T-cell (primary cell): Measurements from ENCODE around the gene ZNF274. TPM values are rescaled to one million over a fixed set of nuclear protein-coding genes. Genes with fewer than 3 reads are reported as not detected.

Experiments used
- ATAC-seq, 4 experiments: fragments of 200-7000 bp in 3 of 4; fragments of 150-1000 bp in 1 of 4; cut with Tn5 transposase; replicated peaks in 1 of 4; 1 replicate in 3 of 4; 2 replicates in 1 of 4; pipeline ENCODE4 v1.10.0; 2021; ENCODE audit warnings: moderate library complexity in 3 of 4, mild to moderate bottlenecking in 2 of 4, moderate number of reproducible peaks in 1 of 4
- CTCF ChIA-PET, 2 donors: fragments of 300-600 bp; sonication (Branson Sonifier 250); formaldehyde crosslinking; loops; one replicate each; lab custom pipeline; 2022; ENCODE audit warnings: antibody characterized with exemption in 2 of 2; lab: Charles Lee
- POLR2A ChIA-PET, 2 donors: fragments of 300-600 bp; sonication (Branson Sonifier 250); formaldehyde crosslinking; loops; one replicate each; lab custom pipeline; 2022; ENCODE audit warnings: antibody characterized with exemption in 2 of 2; lab: Charles Lee
- DNase-seq, 35 experiments: peaks; one replicate each; pipeline versions ENCODE4 v3.0.0 to v3.0.0-alpha.2; 2013 to 2023
- H3K27ac ChIP-seq: one replicate; pipeline ENCODE4 v1.5.1; 2013; ENCODE audit warnings: low read length
- H3K27me3 ChIP-seq, 2 experiments: replicated peaks in 1 of 2; 1 replicate in 1 of 2; 2 replicates in 1 of 2; pipeline versions ENCODE4 v1.6.1 to v1.7.0; 2013; ENCODE audit warnings: low read length in 1 of 2, mixed read lengths in 1 of 2; ENCODE audit not compliant: control insufficient read depth in 2 of 2, insufficient read depth in 2 of 2; ENCODE audit errors: extremely low read depth in 1 of 2
- H3K36me3 ChIP-seq, 2 donors: 1 replicate in 1 of 2; 2 replicates in 1 of 2; pipeline versions ENCODE4 v1.6.1 to v1.7.0; 2013; ENCODE audit warnings: low read length in 1 of 2; ENCODE audit not compliant: control insufficient read depth in 2 of 2, insufficient read depth in 1 of 2; ENCODE audit errors: extremely low read depth in 1 of 2
- H3K4me1 ChIP-seq, 2 experiments: 1 replicate in 1 of 2; 2 replicates in 1 of 2; pipeline versions ENCODE4 v1.6.1 to v1.7.0; 2013; ENCODE audit warnings: low read length in 2 of 2, mixed read lengths in 1 of 2; ENCODE audit not compliant: insufficient read depth in 2 of 2, control insufficient read depth in 1 of 2; ENCODE audit errors: extremely low read depth in 1 of 2
- H3K4me3 ChIP-seq, 2 donors: 1 replicate in 1 of 2; 2 replicates in 1 of 2; pipeline versions ENCODE4 v1.5.1 to v1.7.0; 2013; ENCODE audit warnings: mild to moderate bottlenecking in 2 of 2, low read length in 1 of 2, moderate library complexity in 1 of 2; ENCODE audit not compliant: control insufficient read depth in 1 of 2; ENCODE audit errors: extremely low read depth in 1 of 2
- H3K9me3 ChIP-seq: 2 replicates; pipeline ENCODE4 v1.7.0; 2013
- H3K27ac Mint-ChIP-seq, 2 donors: one replicate each; pipeline ENCODE4 v1.8.0; 2020 to 2021; ENCODE audit warnings: mild to moderate bottlenecking in 2 of 2, mixed read lengths in 2 of 2
- H3K27me3 Mint-ChIP-seq, 2 donors: one replicate each; pipeline ENCODE4 v1.8.0; 2021 to 2022; ENCODE audit warnings: mixed read lengths in 2 of 2
- H3K36me3 Mint-ChIP-seq: one replicate; pipeline ENCODE4 v1.8.0; 2021; ENCODE audit warnings: mixed read lengths
- H3K4me1 Mint-ChIP-seq, 3 donors: one replicate each; pipeline ENCODE4 v1.8.0; 2020 to 2022; ENCODE audit warnings: mixed read lengths in 3 of 3, mild to moderate bottlenecking in 1 of 3
- H3K4me3 Mint-ChIP-seq, 3 donors: one replicate each; pipeline ENCODE4 v1.8.0; 2020 to 2022; ENCODE audit warnings: mild to moderate bottlenecking in 3 of 3, mixed read lengths in 3 of 3, moderate library complexity in 3 of 3
- H3K9me3 Mint-ChIP-seq, 3 donors: one replicate each; pipeline ENCODE4 v1.8.0; 2020 to 2022; ENCODE audit warnings: mixed read lengths in 3 of 3
- WGBS: methylation state at CpG from one replicate; pipeline ENCODE4 v1.1.5; 2013; ENCODE audit warnings: missing lambda C conversion rate; ENCODE audit not compliant: insufficient coverage; 5-methylcytosine and 5-hydroxymethylcytosine counted together
- total RNA-seq, 35 experiments: library from RNA in 6 of 35; stranded (reverse) in 6 of 35; fragments of 120-200 nt in 1 of 35; gene quantifications; one replicate each; pipeline versions ENCODE4 v1.2.1 to v1.2.4 and lab custom pipeline; 2013 to 2026

ZNF274 gene
- total RNA-seq, 5 donors from 2014 or later (not counting 1 experiment from before 2014, with no cell fraction given), result 44.9 to 70.7 (median 63.4) TPM

DNA sequence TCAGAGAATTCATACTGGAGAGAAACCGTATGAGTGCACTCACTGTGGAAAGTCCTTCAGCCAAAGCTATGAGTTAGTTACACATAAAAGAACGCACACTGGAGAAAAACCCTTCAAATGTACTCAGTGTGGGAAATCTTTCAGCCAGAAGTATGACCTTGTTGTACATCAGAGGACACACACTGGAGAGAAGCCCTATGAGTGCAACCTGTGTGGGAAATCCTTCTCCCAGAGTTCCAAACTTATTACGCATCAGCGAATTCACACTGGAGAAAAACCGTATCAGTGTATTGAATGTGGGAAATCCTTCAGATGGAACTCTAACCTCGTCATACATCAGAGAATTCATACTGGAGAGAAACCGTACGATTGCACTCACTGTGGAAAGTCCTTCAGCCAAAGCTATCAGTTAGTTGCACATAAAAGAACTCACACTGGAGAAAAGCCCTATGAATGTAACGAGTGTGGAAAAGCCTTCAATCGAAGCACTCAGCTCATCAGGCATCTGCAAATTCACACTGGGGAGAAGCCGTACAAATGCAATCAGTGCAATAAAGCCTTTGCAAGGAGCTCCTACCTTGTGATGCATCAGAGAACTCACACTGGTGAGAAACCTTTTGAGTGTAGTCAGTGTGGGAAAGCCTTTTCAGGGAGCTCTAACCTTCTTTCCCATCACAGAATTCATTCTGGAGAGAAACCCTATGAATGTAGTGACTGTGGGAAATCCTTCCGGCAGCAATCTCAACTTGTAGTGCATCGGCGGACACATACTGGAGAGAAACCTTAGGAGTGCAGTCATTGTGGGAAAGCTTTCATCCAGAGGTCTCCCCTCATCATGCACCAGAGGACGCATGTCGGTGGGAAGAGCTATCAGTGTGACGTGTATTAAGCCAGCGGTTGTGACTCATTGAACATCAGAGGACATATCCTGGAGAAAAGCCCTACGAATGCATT is 79.4 kb downstream of the ZNF274 start:
- ChIA-PET CTCF (no interaction called here), POLR2A (no interaction called here)
- no peak overlapping the region for H3K27ac Mint-ChIP-seq
- ATAC-seq (no peak), DNase-seq (no peak)
- no peaks in the 10 kb centered on the region for H3K27me3 ChIP-seq
- no peaks in the 10 kb centered on the region for H3K4me1 Mint-ChIP-seq
- H3K27ac ChIP-seq, result no peak overlapping the region
- H3K4me3 ChIP-seq, result peak overlapping the region in 1 of 2 donors; percentile 49
- no peak overlapping the region for H3K4me3 Mint-ChIP-seq
- no peaks in the 10 kb centered on the region for H3K27me3 Mint-ChIP-seq
- peaks cover 8 to 31% (median 28%) of the 10 kb centered on the region in 3 donors for H3K9me3 Mint-ChIP-seq
- no peaks in the 10 kb centered on the region for H3K4me1 ChIP-seq
- H3K9me3 ChIP-seq, result peaks cover 37% of the 10 kb centered on the region
- 94% methylated on average over 4 of the region's 19 CpGs for WGBS
- peaks cover 80% of the 10 kb centered on the region for H3K36me3 Mint-ChIP-seq
- peaks cover 24 to 34% of the 10 kb centered on the region in 2 donors for H3K36me3 ChIP-seq

DNA sequence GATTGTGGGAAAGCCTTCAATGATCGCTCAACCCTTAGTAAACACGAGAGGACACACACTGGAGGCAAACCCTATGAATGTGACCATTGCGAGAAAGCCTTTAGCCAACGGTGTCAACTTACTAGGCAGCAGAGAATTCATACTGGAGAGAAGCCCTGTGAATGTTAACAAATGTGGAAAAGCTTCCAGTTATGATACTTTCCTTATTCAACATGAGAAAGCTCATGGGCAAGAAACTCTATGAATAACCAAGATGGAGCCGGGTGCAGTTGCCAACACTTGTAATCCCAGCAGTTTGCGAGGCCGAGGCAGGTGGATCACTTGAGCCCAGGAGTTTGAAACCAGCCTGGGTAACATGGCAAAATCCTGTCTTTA is 80.0 kb downstream of the ZNF274 start:
- no peak overlapping the region for H3K27ac Mint-ChIP-seq
- no peak overlapping the region for H3K4me3 Mint-ChIP-seq
- H3K4me1 Mint-ChIP-seq, result no peaks in the 10 kb centered on the region
- H3K27me3 Mint-ChIP-seq, result no peaks in the 10 kb centered on the region
- no peaks in the 10 kb centered on the region for H3K4me1 ChIP-seq
- 100% methylated on average over 3 of the region's 7 CpGs for WGBS
- ATAC-seq (no peak), DNase-seq (no peak)
- H3K4me3 ChIP-seq, result peak overlapping the region in 1 of 2 donors; percentile 49
- no peak overlapping the region for H3K27ac ChIP-seq
- peaks cover 2 to 25% (median 21%) of the 10 kb centered on the region in 3 donors for H3K9me3 Mint-ChIP-seq
- ChIA-PET CTCF (interaction anchor here in 1 of 2 donors (0.6 kb wide), 1 partner anchor 755 kb away, joined by 5 read pairs; no protein-coding TSS in a partner anchor), POLR2A (no interaction called here)
- peaks cover 24 to 27% of the 10 kb centered on the region in 2 donors for H3K36me3 ChIP-seq
- no peaks in the 10 kb centered on the region for H3K27me3 ChIP-seq
- peaks cover 73% of the 10 kb centered on the region for H3K36me3 Mint-ChIP-seq
- H3K9me3 ChIP-seq, result peaks cover 33% of the 10 kb centered on the region

Other genes starting within 250 kb of the ZNF274 start
- 1 to 10 TPM; 2.3 to 9.0 (median 6.3) TPM for gene ZNF418, start 247.7 kb upstream of the ZNF274 start, total RNA-seq
- 10 to 100 TPM in 4 of 5 donors, 1 to 10 TPM in 1; 9.7 to 13.6 (median 12.0) TPM for gene ZNF256, start 235.4 kb upstream of the ZNF274 start, total RNA-seq
- gene C19orf18, start 208.5 kb upstream of the ZNF274 start, total RNA-seq, result 1 to 10 TPM in 2 of 5 donors, under 1 TPM in 3; 0.66 to 1.2 (median 0.93) TPM
- gene ZNF606, start 180.2 kb upstream of the ZNF274 start, total RNA-seq, result 10 to 100 TPM in 4 of 5 donors, 1 to 10 TPM in 1; 8.2 to 40.5 (median 26.4) TPM
- not detected for gene ZSCAN1, start 149.0 kb upstream of the ZNF274 start, total RNA-seq
- gene ZNF135, start 123.8 kb upstream of the ZNF274 start, total RNA-seq, result 1 to 10 TPM; 1.2 to 2.8 (median 2.1) TPM
- 10 to 100 TPM; 45.3 to 62.6 (median 52.4) TPM for gene ZSCAN18, start 84.8 kb upstream of the ZNF274 start, total RNA-seq
- 10 to 100 TPM; 11.5 to 14.9 (median 14.1) TPM for gene ZNF329, start 32.3 kb upstream of the ZNF274 start, total RNA-seq
- gene ZNF544, start 45.9 kb downstream of the ZNF274 start, total RNA-seq, result 10 to 100 TPM; 23.4 to 54.0 (median 47.1) TPM
- gene ZNF8, start 95.9 kb downstream of the ZNF274 start, total RNA-seq, result 10 to 100 TPM in 2 of 5 donors, 1 to 10 TPM in 3; 8.6 to 11.0 (median 9.2) TPM
- 100 to 1,000 TPM in 2 of 5 donors, 10 to 100 TPM in 3; 68.0 to 137 (median 81.9) TPM for gene ERVK3-1, start 122.3 kb downstream of the ZNF274 start, total RNA-seq
- gene ZSCAN22, start 143.9 kb downstream of the ZNF274 start, total RNA-seq, result 1 to 10 TPM; 1.9 to 6.9 (median 6.2) TPM
- gene A1BG, start 170.4 kb downstream of the ZNF274 start, total RNA-seq, result 10 to 100 TPM; 15.4 to 31.1 (median 19.3) TPM
- 1 to 10 TPM in 4 of 5 donors, under 1 TPM in 1; 0.98 to 3.4 (median 2.2) TPM for gene ZNF497, start 179.7 kb downstream of the ZNF274 start, total RNA-seq
- gene ZNF837, start 198.0 kb downstream of the ZNF274 start, total RNA-seq, result 1 to 10 TPM; 1.7 to 6.0 (median 5.0) TPM
- 1,000 to 10,000 TPM; 1,332 to 1,813 (median 1,414) TPM for gene RPS5, start 204.2 kb downstream of the ZNF274 start, total RNA-seq
- 1 to 10 TPM in 1 of 5 donors, under 1 TPM in 3, not detected in 1; 0.44 to 1.9 (median 0.51) TPM for gene RNF225, start 212.6 kb downstream of the ZNF274 start, total RNA-seq
- gene ZNF584, start 225.6 kb downstream of the ZNF274 start, total RNA-seq, result 10 to 100 TPM in 2 of 5 donors, 1 to 10 TPM in 3; 4.3 to 13.3 (median 9.4) TPM